Stimulated activated CD8-positive, alpha-beta memory T cell treated with anti-CD3 and anti-CD28 coated beads, Interleukin-2, amount 100 ng/mL, for 1 hour (primary cell): ENCODE results near the gene CRTAC1.
A peak's percentile ranks its signal among the peaks of the same experiment; 100 is the strongest.

Source experiments
- DNase-seq, 2 donors: peaks; one replicate each; pipeline ENCODE4 v3.0.0-alpha.2; 2020; ENCODE audit warnings: low read depth in 2 of 2

Gene CRTAC1

DNA sequence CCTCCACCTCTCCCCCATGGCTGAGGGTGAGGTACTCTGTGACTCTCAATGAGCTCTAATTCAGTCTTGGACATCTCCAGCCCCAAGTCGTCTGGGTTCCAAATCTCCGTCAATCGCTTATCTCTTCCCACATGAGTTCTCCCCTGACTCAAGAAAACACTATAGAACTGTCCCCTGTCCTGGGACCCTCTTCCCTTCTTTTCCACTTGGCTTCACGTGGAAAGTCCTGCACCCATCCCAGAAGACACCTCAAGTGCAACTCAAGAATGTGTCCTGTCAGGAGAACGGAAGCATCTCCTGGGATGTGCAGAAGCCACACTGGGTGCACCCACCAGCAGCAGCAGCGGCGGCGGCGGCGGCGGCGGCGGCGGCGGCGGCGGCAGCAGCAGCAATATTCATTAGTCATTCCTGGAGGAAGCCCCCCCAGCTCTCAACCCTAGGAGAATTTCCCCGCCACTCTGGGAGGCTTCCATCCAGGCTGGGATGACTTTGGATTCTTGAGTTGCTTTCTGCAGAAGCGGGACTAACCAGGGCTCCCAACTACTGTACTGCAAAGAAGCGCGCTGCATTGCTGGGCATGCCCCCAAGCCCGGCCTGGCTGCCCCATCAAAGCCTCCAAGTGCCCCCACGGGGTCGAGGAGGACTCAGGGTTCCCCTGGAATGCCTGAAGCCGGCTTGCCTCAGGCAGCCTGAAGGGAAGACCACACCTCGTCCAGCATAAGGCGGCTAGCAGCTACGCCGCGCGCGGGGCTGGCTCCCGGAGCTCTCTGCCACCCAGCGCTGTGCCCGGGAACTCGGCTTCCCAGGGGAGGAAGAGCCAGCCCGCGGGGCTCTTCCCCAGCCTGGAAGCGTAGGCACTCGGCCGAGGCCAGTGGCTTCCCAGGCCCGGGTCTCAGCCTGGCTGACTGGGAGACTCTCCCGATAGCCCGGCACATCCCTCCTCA, 1.0 kb downstream of the CRTAC1 start:
- no peak for DNase-seq

DNA sequence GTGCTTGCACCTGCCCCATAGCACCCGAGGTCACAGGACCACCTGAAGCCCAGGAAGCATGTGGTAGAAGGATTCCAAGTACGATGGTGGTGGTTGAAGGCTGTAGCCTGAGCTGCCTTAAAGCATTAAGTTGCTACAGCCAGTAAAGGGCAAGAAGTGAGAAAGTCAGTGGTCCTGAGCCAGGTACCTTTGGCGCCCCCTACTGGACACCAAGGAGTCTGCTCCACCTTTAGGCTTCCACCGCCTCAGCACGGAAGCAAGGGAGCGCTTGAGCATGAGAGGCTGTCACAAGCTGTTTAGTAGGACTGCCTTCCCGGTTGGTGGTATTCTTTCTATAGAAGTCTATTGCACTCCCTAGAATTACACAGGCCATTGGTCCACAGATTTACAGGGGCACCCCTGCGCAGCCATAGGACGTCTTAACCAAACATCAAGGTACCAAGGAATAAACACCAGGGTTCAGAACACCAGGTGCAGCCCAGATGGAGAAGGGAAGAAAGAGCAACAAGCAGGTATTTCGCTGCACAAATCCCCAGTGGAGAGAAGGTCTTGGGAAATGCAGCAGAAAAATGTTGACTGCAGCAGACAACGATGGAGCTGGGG, 2.2 kb downstream of the CRTAC1 start:
- DNase-seq: peak; percentile 8 to 28

DNA sequence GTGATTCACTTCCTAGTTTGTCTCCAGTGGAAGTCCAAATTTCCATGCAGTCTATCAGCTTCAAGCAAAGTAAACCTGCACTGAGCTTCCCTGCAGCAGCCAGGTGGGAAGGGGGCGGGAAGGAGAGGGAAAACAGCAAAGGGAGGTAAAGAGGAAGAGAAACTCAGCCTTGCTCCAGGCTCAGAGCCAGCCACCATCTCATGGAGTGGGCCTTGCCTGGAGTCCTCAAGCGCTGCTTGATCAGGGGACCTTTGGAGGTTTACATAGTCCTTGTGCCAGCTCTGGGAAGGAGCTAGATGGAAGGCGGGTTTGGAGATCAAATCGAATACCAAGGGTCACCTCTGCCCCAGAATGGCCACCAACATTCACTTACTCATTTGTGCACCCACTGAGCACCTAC, 7.4 kb downstream of the CRTAC1 start:
- no peak for DNase-seq

DNA sequence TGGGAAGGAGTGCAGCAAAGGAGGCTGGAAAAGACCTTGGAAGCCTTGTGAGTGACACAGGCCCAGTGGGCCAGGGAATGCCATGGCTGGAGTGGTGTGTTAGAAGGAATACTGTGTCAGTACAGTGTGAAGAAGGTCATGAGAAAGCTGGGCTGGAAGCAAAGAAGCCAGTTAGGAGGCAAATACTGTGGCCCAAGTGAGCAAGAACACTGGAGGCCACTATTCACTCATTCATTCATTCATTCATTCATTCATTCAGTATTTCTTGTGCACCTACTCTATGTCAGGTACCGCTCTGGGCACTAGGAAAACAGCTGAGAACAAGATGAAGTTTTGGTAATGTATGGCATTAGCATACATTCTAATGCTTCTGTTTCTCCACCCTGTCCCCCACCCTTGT, 9.6 kb downstream of the CRTAC1 start:
- DNase-seq: no peak

DNA sequence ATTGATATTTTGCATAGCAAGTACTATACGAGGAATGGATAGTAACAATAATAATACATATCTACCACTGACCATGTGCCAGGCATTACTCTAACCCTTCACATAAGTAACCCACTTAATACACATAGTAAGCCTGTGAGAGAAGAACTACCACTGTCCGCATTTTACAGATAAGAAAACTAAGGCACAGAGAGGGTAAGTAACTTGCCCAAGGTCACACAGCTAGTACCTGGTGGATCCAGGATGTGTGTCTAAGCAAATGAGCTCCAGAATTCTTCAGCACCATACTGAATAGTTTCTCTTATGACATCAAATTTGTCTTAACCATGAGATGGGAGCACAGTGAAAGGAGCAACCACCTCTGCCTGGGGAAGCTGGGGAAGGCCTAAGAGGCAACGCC, 10.2 kb downstream of the CRTAC1 start:
- no peak for DNase-seq

DNA sequence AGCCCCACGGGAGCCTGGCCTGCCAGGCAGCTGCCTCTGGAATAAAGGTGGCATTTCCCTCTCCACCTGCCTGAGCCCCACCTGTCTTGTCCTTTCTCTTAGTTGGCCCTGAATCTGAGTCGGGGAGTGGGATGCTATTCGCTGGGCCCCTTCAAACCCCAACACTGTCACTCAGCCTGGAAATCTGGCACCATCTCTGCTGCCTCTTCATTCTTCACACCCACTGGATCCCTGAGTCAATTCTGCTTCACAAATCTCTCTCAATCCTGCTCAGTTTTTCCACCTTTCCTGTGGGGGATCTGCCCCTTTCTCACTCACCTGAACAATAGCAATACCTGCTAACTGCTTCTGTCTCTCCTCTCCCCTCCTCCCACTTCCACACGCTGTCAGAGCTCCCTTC, 10.6 kb downstream of the CRTAC1 start:
- DNase-seq: no peak

GRCh38 chr10:98016772-98017475, 13.5 kb downstream of the CRTAC1 start:
- no peak for DNase-seq

DNA sequence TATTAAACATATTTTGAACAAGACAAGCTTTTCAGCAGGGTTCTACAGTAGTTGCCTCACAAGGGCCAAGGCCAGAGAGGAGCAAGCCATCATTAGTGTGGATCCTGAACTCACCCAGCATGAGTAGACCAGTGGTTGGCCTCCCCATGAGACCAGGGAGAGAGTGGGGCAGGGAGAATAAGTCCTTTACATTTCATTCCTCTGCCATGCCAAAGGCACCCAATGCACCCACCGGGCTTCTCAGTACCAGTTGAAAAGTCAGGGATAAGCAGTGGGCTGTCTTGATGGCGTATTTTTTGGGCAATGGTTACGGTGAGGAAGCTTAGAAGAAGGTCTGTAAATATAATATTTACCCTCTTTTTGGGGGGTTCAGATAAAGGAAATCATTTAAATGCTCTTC, 16.6 kb downstream of the CRTAC1 start:
- no peak for DNase-seq

DNA sequence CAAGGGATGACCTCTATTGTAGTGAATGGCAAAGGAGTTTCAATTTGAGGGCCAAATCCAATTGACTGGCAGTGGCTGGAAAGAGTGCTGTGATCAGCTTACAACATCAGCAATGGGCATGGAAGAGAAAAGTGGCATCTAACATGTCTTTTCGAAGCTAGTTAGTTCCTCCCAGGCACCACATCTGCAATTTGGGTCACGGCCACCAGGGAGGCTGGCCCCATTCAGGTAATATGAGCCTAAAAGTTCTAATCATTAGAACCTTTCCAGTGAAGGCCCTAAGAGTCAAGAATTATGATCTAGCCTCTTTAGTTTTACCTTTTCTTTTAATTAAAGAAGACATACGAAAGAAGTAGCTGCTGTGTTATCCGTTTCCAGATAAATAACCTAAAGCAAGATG, 17.3 kb downstream of the CRTAC1 start:
- DNase-seq: no peak

GRCh38 chr10:98012644-98013043, 17.8 kb downstream of the CRTAC1 start:
- DNase-seq: no peak

- DNase-seq: no peak
These were observed 19.3 kb downstream of the CRTAC1 start for GRCh38 chr10:98010939-98011685.

- DNase-seq: no peak
These were observed 24.2 kb downstream of the CRTAC1 start for GRCh38 chr10:98006266-98006665.

DNA sequence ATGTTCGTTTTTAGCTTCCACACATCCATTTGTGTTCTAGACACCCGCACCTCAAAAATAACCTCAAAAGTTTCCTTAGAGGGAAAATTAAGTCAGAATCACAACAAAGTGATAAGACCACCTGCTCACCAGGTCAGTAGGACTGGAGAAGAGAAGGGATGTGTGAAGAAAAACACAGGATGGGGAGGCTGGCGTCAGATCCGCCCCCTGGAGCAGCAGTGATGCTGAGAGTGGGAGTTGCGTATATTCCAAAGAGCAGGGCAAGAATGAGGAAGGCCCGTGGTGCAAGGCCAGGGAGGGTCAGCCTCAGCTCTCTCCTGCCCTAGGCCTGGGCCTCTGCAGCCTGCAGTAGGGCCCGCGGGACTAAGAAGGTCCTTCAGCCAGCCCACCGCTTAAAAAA, 28.7 kb downstream of the CRTAC1 start:
- DNase-seq: no peak

GRCh38 chr10:98000346-98000745, 30.1 kb downstream of the CRTAC1 start:
- no peak for DNase-seq

DNA sequence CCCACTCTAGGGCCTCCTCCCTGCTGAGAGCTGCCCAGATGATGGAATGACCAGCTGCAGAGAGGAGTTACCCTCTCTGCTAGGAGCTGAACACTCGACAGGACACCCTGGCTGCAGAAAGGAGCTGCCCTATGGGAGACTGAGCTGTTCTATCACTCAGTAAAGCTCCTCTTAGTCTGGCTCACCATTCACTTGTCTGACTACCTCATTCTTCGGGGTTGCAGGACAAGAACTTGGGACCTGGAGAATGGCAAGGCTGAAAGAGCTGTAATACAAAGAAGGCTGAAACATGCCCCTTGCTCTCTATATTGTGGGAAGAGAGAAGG, 30.5 kb downstream of the CRTAC1 start:
- DNase-seq: no peak

GRCh38 chr10:97999066-97999922, 31.1 kb downstream of the CRTAC1 start:
- DNase-seq: no peak

DNA sequence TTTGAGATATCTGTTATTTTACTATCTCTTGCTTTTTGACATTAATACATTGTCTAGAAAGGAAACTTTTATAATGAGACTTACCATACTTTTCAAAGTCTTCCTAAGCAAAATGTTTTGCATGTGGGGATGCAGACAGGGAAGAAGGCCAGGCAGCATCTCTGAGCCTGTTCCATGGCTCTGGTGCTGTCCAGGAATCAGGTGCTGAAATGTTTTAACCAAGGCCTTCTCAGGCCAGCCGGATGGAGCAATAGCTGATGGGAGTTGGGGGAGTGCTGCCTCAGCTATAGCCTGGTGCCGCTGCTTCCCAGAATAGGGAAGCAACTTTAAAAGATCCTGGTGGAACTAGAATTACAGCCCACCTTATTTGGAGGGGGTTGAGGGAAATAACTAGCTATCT, 38.5 kb downstream of the CRTAC1 start:
- no peak for DNase-seq

- DNase-seq: no peak
These were observed 48.6 kb downstream of the CRTAC1 start for GRCh38 chr10:97981816-97982215.

DNA sequence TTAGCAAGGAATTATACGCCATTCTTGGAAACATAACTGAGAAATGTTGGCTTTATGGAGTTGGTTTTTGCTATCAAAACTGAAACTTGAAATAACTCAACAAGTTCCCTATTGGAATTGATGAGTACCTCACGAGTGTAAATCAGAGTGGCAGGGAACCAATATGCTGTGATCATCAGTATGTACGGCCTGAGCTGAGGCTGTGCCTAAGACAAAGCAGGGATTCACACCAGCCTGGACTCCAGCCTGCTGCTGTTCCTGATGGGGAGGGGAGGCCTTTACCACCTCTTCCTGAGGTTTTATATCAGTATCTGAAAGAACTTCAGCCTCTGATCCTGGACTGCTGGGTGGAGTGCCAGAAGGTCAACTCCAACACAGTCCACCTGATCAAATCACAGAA, 52.7 kb downstream of the CRTAC1 start:
- no peak for DNase-seq

DNA sequence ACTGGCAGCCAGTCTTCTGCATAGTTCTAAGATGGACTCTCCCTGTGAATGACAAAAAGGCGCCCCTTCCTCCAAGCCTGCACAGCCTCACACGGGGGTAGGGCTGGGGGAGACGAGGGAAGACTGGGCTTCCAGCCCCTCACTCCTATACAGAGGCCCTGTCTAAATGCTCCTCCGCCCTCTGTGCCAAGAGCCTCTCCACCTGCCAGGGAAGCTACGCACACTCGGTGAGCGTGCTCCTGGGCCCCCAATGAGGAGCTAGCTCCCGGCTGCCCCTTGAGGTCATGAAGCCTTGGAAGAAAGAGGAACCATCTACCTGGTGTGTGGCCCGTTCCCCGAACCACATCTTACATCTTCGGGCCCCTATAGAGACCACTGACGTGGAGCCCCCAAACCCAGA, 54.8 kb downstream of the CRTAC1 start:
- no peak for DNase-seq
